Measurements from ENCODE around the gene PRKAR2A. TPM values are rescaled to one million over a fixed set of nuclear protein-coding genes. Genes with fewer than 3 reads are reported as not detected.

PRKAR2A gene
- total and polyA plus RNA-seq, 2 donors (not counting 1 experiment from before 2014, with no cell fraction given), result 17.8 to 19.1 TPM

DNA sequence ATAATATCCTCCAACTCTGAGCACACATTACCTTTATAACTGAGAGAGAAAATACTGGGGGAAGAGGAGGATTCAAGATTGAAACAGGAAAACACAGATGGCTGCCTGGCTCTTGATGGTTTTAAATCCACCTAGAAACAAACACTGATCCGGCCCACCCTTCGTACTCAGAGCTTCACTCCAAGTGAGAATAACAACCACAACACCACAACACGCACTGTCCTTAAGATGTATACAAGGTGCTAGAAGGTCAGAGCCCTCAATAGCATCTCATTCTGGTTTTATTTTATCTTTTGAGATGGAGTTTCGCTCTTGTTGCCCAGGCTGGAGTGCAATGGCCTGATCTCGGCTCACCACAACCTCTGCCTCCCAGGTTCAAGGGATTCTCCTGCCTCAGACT, 140.5 kb downstream of the PRKAR2A start:
- H3K27me3 ChIP-seq (ENCODE audit: control insufficient read depth, insufficient read depth, low read length), result no peaks in the 10 kb centered on the region
- H4K20me1 ChIP-seq (ENCODE audit: control insufficient read depth, extremely low read depth, insufficient read depth, low read length), result peaks cover 3% of the 10 kb centered on the region
- H3K4me2 ChIP-seq (ENCODE audit: extremely low read depth, insufficient read depth, low read length), result no peak overlapping the region
- no peaks in the 10 kb centered on the region for H3K9me3 ChIP-seq (ENCODE audit: control insufficient read depth, insufficient read depth, low read depth, low read length)
- no peak overlapping the region for H3K27ac ChIP-seq (ENCODE audit: insufficient read depth, low read length)
- peaks cover 87% of the 10 kb centered on the region for H3K79me2 ChIP-seq (ENCODE audit: control insufficient read depth, insufficient read depth, low read length)
- TF ChIP-seq, protein P1, sequence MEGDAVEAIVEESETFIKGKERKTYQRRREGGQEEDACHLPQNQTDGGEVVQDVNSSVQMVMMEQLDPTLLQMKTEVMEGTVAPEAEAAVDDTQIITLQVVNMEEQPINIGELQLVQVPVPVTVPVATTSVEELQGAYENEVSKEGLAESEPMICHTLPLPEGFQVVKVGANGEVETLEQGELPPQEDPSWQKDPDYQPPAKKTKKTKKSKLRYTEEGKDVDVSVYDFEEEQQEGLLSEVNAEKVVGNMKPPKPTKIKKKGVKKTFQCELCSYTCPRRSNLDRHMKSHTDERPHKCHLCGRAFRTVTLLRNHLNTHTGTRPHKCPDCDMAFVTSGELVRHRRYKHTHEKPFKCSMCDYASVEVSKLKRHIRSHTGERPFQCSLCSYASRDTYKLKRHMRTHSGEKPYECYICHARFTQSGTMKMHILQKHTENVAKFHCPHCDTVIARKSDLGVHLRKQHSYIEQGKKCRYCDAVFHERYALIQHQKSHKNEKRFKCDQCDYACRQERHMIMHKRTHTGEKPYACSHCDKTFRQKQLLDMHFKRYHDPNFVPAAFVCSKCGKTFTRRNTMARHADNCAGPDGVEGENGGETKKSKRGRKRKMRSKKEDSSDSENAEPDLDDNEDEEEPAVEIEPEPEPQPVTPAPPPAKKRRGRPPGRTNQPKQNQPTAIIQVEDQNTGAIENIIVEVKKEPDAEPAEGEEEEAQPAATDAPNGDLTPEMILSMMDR (conservative IDR thresholded peaks at IDR 0.05 in 1 of 2, IDR thresholded peaks at IDR 0.05 in 1 of 2; ENCODE audit: low read depth in 1 of 2, low read length in 2 of 2), result no peak
- no peak for TF ChIP-seq EZH2 (IDR thresholded peaks at IDR 0.05; ENCODE audit: low read length, missing control alignments)
- DNase-seq (ENCODE audit: low read depth in 2 of 2), result no peak
- H3K36me3 ChIP-seq (ENCODE audit: control insufficient read depth, insufficient read depth, low read length), result peaks cover 11% of the 10 kb centered on the region
- peaks cover 8% of the 10 kb centered on the region for H3K4me1 ChIP-seq (ENCODE audit: control insufficient read depth, extremely low read depth, insufficient read depth, low read length)
- H3K4me3 ChIP-seq (replicated peaks in 1 of 4; ENCODE audit: control extremely low read depth in 1 of 4, insufficient read depth in 1 of 4, low read depth in 3 of 4, low read length in 4 of 4), result no peak overlapping the region
- no peak overlapping the region for H3K9ac ChIP-seq (ENCODE audit: insufficient read depth, low read length)
- no peak overlapping the region for H2AFZ ChIP-seq (ENCODE audit: low read length)

DNA sequence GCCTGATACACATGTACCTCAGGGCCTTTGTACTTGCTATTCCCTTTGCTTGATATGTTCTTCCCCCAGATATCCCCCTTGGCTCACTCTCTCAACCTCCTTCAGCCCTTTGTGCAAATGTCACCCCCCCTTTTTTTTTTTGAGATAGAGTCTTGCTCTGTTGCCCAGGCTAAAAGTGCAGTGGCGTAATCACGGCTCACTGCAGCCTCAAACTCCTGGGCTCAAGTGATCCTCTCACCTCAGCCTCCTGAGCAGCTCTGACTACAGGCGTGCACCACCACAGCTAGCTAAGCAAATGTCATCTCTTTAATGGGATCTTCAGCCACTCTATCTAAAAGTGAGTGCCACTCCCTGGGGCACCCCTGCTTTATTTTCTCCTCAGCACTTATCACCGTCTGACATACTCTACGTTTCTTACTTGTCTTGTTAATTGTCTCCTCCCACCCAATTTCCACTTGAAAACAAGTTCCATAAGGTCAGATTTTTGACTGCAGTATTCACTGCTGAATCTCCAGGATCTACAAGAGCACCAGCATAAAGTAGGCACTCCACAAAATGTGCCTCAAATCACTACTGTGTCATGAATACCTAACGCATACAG, 145.3 kb downstream of the PRKAR2A start:
- Histone ChIP-seq H3K9me3 (ENCODE audit: control insufficient read depth, insufficient read depth, low read depth, low read length) (no peaks in the 10 kb centered on the region), H3K4me3 (replicated peaks in 1 of 4; ENCODE audit: control extremely low read depth in 1 of 4, insufficient read depth in 1 of 4, low read depth in 3 of 4, low read length in 4 of 4) (no peak overlapping the region), H2AFZ (ENCODE audit: low read length) (no peak overlapping the region), H3K36me3 (ENCODE audit: control insufficient read depth, insufficient read depth, low read length) (peaks cover 6% of the 10 kb centered on the region), H3K27me3 (ENCODE audit: control insufficient read depth, insufficient read depth, low read length) (no peaks in the 10 kb centered on the region), H4K20me1 (ENCODE audit: control insufficient read depth, extremely low read depth, insufficient read depth, low read length) (peaks cover 3% of the 10 kb centered on the region), H3K4me1 (ENCODE audit: control insufficient read depth, extremely low read depth, insufficient read depth, low read length) (no peaks in the 10 kb centered on the region), H3K27ac (ENCODE audit: insufficient read depth, low read length) (no peak overlapping the region), H3K79me2 (ENCODE audit: control insufficient read depth, insufficient read depth, low read length) (peaks cover 88% of the 10 kb centered on the region), H3K4me2 (ENCODE audit: extremely low read depth, insufficient read depth, low read length) (no peak overlapping the region), H3K9ac (ENCODE audit: insufficient read depth, low read length) (no peak overlapping the region)
- DNase-seq (ENCODE audit: low read depth in 2 of 2), result peak in 1 of 2 donors; percentile 10
- no peak for TF ChIP-seq EZH2 (IDR thresholded peaks at IDR 0.05; ENCODE audit: low read length, missing control alignments)
- TF ChIP-seq, protein P1 (conservative IDR thresholded peaks at IDR 0.05 in 1 of 2, IDR thresholded peaks at IDR 0.05 in 1 of 2; ENCODE audit: low read depth in 1 of 2, low read length in 2 of 2), result no peak

DNA sequence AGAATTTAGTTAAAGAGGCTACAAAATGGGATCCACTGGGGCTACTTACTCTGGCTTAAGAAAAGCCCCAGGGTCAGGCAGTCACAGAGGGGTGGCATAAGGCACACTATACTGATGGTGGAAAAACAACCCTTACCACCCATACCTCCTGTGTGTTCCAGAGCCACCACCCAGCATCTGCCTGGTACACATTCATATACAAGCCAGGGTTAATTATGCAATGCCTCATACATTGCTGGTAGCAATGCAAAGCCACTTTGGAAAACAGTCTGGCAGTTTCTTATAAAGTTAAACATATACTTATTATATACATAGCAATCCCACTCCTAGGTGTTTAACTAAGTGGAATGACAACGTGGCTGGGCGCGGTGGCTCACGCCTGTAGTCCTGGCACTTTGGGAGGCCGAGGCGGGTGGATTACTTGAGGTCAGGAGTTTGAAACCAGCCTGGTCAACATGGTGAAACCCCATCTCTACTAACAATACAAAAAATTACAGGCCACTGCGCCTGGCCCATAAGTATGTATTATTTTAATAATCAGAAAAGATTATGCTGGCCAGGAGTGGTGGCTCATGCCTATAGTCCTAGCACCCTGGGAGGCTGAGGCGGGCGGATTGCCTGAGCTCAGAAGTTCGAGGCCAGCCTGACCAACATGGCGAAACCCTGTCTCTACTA, 146.8 kb downstream of the PRKAR2A start:
- TF ChIP-seq, protein P1 (conservative IDR thresholded peaks at IDR 0.05 in 1 of 2, IDR thresholded peaks at IDR 0.05 in 1 of 2; ENCODE audit: low read depth in 1 of 2, low read length in 2 of 2), result no peak
- TF ChIP-seq EZH2 (IDR thresholded peaks at IDR 0.05; ENCODE audit: low read length, missing control alignments), result no peak
- Histone ChIP-seq H3K27me3 (ENCODE audit: control insufficient read depth, insufficient read depth, low read length) (no peaks in the 10 kb centered on the region), H3K36me3 (ENCODE audit: control insufficient read depth, insufficient read depth, low read length) (peaks cover 4% of the 10 kb centered on the region), H3K4me1 (ENCODE audit: control insufficient read depth, extremely low read depth, insufficient read depth, low read length) (no peaks in the 10 kb centered on the region), H3K4me2 (ENCODE audit: extremely low read depth, insufficient read depth, low read length) (no peak overlapping the region), H3K27ac (ENCODE audit: insufficient read depth, low read length) (no peak overlapping the region), H3K79me2 (ENCODE audit: control insufficient read depth, insufficient read depth, low read length) (peaks cover 86% of the 10 kb centered on the region), H4K20me1 (ENCODE audit: control insufficient read depth, extremely low read depth, insufficient read depth, low read length) (peaks cover 3% of the 10 kb centered on the region), H3K9me3 (ENCODE audit: control insufficient read depth, insufficient read depth, low read depth, low read length) (no peaks in the 10 kb centered on the region), H3K4me3 (replicated peaks in 1 of 4; ENCODE audit: control extremely low read depth in 1 of 4, insufficient read depth in 1 of 4, low read depth in 3 of 4, low read length in 4 of 4) (no peak overlapping the region), H3K9ac (ENCODE audit: insufficient read depth, low read length) (no peak overlapping the region), H2AFZ (ENCODE audit: low read length) (no peak overlapping the region)
- DNase-seq (ENCODE audit: low read depth in 2 of 2), result no peak
